ENCODE measurements around the gene ZNF268. TPM values are rescaled to one million over a fixed set of nuclear protein-coding genes. Genes with fewer than 3 reads are reported as not detected.

ZNF268 gene
- total and polyA plus RNA-seq, 10 of the 15 experiments (the other 5 are each of a cell fraction or from before 2014, with no cell fraction given): 9.4 to 23.2 (median 15.3) TPM

DNA sequence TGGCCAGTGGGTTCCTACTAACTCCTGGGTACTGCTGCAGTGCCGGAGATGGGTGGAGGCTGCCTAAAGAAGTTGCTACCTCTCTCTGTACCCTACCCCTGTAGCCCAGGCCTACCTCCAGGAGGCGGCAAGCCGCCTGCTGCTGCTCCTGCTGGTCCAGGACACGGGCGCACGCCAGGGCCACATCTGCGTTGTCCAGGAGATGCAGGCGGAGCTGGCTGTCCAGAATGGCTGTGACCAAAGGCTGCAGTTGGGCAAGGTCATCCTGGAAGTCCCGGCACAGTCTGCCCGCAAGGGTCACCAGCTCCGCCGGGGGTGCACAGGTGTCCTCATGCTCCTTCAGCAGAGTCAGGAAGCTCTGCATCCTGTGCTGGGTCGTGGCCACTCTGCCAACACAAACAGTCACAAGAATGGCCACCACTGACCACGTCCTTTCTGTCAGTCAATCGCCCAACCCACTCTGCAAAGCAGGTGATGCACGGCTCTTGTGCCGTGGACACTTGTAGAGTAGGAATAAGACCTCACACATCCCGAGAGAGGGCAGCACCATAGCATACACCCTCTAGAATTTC lies 52.8 kb downstream of the ZNF268 start:
- Histone ChIP-seq H3K36me3 (ENCODE audit: control insufficient read depth in 2 of 2, insufficient read depth in 2 of 2, low read length in 1 of 2) (no peaks in the 10 kb centered on the region), H3K79me2 (ENCODE audit: control insufficient read depth, insufficient read depth, low read length) (no peaks in the 10 kb centered on the region), H3K9ac (ENCODE audit: control insufficient read depth, insufficient read depth, low read length) (no peak overlapping the region), H2AFZ (ENCODE audit: control insufficient read depth, low read depth, low read length) (no peak overlapping the region), H3K9me3 (replicated peaks; ENCODE audit: control insufficient read depth, insufficient read depth, low read length) (no peaks in the 10 kb centered on the region; the same call in 2 of the 3 replicates), H3K4me1 (ENCODE audit: control insufficient read depth, insufficient read depth, low read length) (no peaks in the 10 kb centered on the region), H3K27me3 (replicated peaks in 1 of 2; ENCODE audit: control insufficient read depth in 2 of 2, insufficient read depth in 2 of 2, low read length in 1 of 2) (no peaks in the 10 kb centered on the region), H3K4me3 (no peak overlapping the region), H3K4me2 (ENCODE audit: control insufficient read depth, insufficient read depth) (no peak overlapping the region), H4K20me1 (ENCODE audit: control insufficient read depth, insufficient read depth) (no peaks in the 10 kb centered on the region), H3K27ac (ENCODE audit: control insufficient read depth, insufficient read depth) (no peak overlapping the region)
- WGBS (ENCODE audit: insufficient coverage, insufficient replicate concordance, low lambda C conversion rate, missing lambda C conversion rate): 57% methylated on average over 18 of the region's 18 CpGs
- no peak for DNase-seq (ENCODE audit: low read depth, low spot score)
- RAD21 ChIA-PET (ENCODE audit: unreplicated experiment): no interaction called here
- ATAC-seq: no peak
- in situ Hi-C loops (cut with MboI) (no loop called here), intact Hi-C loops (cut with micrococcal nuclease; ENCODE audit: unreplicated experiment) (no loop called here)
- BruUV-seq (replicated peaks): no TSS peak
- CTCF ChIA-PET: no interaction called here
- POLR2A ChIA-PET: no interaction called here
- FAIRE-seq: no peak
- SMC1A ChIA-PET (ENCODE audit: uncharacterized antibody, unreplicated experiment): no interaction called here
- TF ChIP-seq, protein P1, sequence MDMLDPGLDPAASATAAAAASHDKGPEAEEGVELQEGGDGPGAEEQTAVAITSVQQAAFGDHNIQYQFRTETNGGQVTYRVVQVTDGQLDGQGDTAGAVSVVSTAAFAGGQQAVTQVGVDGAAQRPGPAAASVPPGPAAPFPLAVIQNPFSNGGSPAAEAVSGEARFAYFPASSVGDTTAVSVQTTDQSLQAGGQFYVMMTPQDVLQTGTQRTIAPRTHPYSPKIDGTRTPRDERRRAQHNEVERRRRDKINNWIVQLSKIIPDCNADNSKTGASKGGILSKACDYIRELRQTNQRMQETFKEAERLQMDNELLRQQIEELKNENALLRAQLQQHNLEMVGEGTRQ (IDR thresholded peaks at IDR 0.05; ENCODE audit: borderline replicate concordance, low read depth, low read length): no peak
- no peak for TF ChIP-seq TCF12 (IDR thresholded peaks at IDR 0.05; ENCODE audit: low read depth, low read length)

DNA sequence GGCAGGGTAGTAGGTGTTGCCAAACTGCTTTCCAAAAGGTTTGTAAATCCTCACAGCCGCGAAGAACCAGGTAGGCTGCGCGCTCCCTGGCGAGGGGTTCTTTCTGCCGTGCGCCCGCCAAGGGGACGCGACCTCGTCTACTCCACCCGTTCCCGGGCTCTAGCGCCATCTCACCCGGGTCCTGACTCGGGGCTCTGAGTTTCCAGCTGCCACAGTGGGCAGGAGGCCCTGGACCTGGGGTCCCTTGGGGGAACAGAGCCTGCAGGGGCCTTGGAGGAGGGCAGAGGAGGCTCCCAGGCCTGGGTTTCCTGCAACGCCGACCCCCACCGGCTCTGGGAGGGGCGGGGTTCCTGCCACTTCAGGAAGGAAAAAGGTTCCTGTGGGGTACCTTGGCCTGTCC lies 53.7 kb downstream of the ZNF268 start:
- H3K4me2 ChIP-seq (ENCODE audit: control insufficient read depth, insufficient read depth): no peak overlapping the region
- no peaks in the 10 kb centered on the region for H3K36me3 ChIP-seq (ENCODE audit: control insufficient read depth in 2 of 2, insufficient read depth in 2 of 2, low read length in 1 of 2)
- H3K27ac ChIP-seq (ENCODE audit: control insufficient read depth, insufficient read depth): no peak overlapping the region
- FAIRE-seq (no peak), DNase-seq (ENCODE audit: low read depth, low spot score) (no peak), ATAC-seq (no peak)
- ChIA-PET SMC1A (ENCODE audit: uncharacterized antibody, unreplicated experiment) (no interaction called here), RAD21 (ENCODE audit: unreplicated experiment) (no interaction called here), CTCF (no interaction called here), POLR2A (no interaction called here)
- intact Hi-C loops (cut with micrococcal nuclease; ENCODE audit: unreplicated experiment): no loop called here
- in situ Hi-C loops (cut with MboI): no loop called here
- H3K27me3 ChIP-seq (replicated peaks in 1 of 2; ENCODE audit: control insufficient read depth in 2 of 2, insufficient read depth in 2 of 2, low read length in 1 of 2): no peaks in the 10 kb centered on the region
- no peaks in the 10 kb centered on the region for H3K4me1 ChIP-seq (ENCODE audit: control insufficient read depth, insufficient read depth, low read length)
- H3K9ac ChIP-seq (ENCODE audit: control insufficient read depth, insufficient read depth, low read length): no peak overlapping the region
- TF ChIP-seq EP300 (IDR thresholded peaks at IDR 0.05; ENCODE audit: borderline replicate concordance in 1 of 2, control insufficient read depth in 1 of 2, low read depth in 2 of 2, low read length in 2 of 2) (no peak), SMAD1 (IDR thresholded peaks at IDR 0.05; ENCODE audit: low read depth, partially characterized antibody) (no peak), ESRRA (IDR thresholded peaks at IDR 0.05; ENCODE audit: low read length) (no peak)
- TF ChIP-seq, protein P2, sequence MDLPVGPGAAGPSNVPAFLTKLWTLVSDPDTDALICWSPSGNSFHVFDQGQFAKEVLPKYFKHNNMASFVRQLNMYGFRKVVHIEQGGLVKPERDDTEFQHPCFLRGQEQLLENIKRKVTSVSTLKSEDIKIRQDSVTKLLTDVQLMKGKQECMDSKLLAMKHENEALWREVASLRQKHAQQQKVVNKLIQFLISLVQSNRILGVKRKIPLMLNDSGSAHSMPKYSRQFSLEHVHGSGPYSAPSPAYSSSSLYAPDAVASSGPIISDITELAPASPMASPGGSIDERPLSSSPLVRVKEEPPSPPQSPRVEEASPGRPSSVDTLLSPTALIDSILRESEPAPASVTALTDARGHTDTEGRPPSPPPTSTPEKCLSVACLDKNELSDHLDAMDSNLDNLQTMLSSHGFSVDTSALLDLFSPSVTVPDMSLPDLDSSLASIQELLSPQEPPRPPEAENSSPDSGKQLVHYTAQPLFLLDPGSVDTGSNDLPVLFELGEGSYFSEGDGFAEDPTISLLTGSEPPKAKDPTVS (IDR thresholded peaks at IDR 0.05; ENCODE audit: low read depth, low read length): no peak
- no TSS peak for BruUV-seq (replicated peaks)
- H2AFZ ChIP-seq (ENCODE audit: control insufficient read depth, low read depth, low read length): no peak overlapping the region
- no peaks in the 10 kb centered on the region; the same call in 2 of the 3 replicates for H3K9me3 ChIP-seq (replicated peaks; ENCODE audit: control insufficient read depth, insufficient read depth, low read length)
- WGBS (ENCODE audit: insufficient coverage, insufficient replicate concordance, low lambda C conversion rate, missing lambda C conversion rate): 70% methylated on average over 11 of the region's 20 CpGs
- H3K4me3 ChIP-seq: no peak overlapping the region
- no peaks in the 10 kb centered on the region for H4K20me1 ChIP-seq (ENCODE audit: control insufficient read depth, insufficient read depth)
- no peaks in the 10 kb centered on the region for H3K79me2 ChIP-seq (ENCODE audit: control insufficient read depth, insufficient read depth, low read length)

Data from GM12878 (cell line).